HG03571 (cell line): ENCODE data around the gene GRIA3.
"Not testable (repeated sequence)": the region's sequence is repeated elsewhere in the genome, so short reads cannot be mapped to it uniquely, and the experiment has no call there.

Experiments
- ATAC-seq: cut with Tn5 transposase; IDR thresholded peaks from one replicate; pipeline ENCODE4 v1.9.1; 2021; ENCODE audit not compliant: unreplicated experiment

Gene GRIA3

DNA sequence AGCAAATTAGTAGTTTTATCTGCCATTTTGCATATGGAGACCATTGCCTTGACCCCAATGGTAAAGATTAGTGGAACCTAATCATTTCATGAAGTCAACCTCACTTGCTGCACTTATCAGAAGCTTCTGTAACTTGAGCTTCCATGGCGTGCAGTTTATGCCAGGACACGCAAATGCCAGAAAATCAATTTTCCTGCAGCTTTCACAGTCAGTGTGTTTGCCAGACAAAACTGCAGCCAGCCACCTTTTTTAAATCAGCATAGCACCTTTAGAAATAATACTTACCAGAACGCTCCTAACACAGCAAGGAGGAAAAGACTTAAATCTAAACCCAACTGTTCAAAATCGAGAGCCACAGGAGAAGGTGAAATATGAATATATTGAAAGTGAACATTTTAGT lies 265.3 kb downstream of the GRIA3 start:
- ATAC-seq, result no peak

DNA sequence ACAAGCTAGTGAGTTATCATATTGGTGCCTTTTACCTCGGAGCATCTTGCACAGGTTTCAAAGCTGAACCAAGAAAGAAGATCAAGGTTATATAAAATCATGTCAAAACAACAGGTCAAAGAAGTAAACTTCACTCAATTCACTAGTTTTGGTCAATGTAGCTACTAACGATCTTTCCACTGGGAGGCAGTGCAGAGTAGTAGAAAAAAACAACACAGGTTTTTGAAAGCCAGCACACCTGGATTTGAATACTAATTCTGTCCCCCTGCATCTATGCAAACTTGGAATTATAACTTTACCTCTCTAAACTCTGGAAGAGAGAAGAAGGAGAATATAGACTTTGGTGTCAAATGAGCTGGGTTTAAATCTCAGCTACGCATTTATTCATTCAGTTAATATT lies 266.1 kb downstream of the GRIA3 start:
- ATAC-seq, result no peak

DNA sequence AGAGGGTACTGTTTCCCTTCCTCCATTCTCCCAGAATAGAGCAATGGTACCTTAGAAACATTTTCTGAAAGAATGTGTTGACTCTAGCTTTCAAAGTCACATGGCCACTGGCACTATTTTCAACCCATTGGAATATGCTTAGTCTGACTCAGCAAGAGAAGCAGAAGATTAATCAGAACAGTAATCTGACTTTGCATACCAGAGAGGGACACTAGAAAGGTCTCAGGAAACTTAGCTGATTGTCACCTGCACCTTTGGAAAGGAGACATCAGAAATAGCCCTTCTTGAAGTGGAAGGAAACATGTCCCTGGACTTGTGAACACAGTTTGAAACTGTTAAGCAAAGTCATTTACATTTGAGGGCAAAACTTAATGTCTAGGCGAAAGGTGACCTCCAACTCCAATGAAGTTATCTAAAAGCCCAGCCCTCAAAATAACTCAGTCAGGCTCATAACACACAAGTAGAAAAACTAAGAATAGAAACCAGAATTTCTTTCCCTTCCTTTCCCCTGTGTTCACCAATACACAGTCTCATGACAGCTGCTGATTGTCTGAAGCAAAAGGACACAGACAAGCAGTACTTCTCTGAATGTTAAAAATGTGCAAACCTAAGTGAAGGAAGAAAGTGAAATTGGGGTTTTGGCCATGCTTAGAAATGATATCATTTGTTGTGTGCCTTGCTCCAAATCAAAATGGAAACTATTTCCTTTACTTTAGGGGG lies 270.8 kb downstream of the GRIA3 start:
- ATAC-seq, result no peak

DNA sequence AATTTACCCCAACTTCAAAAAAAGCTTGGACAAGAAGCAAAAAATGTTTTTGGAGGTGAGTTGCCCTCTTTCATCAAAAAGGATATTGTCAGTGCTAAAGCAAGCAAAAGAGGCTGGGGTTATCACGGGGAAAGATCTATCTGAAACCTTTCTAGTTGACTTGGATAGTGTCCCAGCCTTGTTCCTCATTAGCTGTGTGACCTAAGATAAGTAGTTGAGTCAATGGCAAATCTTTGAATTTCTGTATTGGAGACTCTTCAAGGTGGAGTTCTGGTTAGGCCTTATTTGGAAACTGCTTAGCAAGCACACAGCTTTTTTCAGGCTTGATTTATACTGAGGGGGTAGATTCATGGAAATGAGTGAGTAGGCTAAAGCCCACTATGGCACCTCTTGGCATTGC lies 271.6 kb downstream of the GRIA3 start:
- no peak for ATAC-seq

DNA sequence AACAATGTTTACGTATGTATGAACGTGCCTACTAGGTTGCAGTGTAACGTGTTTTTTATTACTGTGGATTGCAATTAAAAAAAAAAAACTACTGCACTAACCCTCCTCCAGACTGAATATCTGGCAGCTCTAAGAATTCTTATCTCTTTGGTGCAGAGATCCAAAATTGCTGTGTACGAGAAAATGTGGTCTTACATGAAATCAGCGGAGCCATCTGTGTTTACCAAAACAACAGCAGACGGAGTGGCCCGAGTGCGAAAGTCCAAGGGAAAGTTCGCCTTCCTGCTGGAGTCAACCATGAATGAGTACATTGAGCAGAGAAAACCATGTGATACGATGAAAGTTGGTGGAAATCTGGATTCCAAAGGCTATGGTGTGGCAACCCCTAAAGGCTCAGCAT lies 280.6 kb downstream of the GRIA3 start:
- no peak for ATAC-seq

DNA sequence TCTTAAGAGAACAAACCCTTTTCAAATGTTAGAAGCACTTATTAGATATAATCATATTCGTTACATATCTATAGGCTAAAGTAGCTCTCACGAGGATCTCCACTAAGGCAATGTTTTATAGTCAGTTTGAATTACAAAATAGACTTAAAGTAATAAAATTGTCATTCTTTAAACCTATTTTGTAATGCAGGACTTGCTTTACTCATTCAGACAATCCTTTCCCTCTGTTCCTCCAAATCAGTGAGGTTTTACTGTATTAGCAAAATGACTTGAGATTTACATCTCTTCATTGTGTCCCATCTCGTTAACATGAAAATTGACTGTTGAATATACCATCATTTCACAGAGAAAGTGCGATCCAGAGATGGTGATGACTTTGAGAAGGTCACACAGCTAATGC lies 284.4 kb downstream of the GRIA3 start:
- ATAC-seq, result no peak

DNA sequence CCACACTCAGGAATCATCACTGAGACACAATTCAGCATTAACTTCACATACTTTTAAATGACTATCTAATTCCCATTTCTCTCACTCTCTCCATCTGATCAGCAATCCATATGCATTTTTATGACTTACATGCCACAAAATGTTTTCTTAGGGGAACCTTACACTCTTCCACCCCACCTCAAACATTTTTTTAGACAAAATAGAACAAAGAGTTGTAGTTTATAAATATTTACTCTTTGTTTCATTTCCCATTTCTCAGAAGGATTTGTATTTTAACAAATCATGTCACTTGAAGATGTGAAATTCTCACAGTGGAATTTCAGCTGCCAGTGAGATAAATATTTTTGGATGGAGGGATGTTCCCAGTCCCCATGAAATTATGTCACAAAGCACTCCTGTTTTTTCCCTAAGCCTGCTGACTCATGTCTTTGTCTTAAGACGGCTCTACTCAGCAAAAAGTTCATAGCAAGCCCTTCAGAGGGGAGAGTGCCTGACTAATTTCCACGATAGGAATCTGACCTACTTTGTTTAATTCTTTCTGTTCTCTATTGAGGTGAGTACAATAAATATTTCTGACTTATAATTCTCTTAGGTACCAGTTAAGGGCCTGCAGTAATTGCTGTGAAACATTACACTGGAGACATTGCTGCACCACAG lies 291.1 kb downstream of the GRIA3 start:
- no peak for ATAC-seq

DNA sequence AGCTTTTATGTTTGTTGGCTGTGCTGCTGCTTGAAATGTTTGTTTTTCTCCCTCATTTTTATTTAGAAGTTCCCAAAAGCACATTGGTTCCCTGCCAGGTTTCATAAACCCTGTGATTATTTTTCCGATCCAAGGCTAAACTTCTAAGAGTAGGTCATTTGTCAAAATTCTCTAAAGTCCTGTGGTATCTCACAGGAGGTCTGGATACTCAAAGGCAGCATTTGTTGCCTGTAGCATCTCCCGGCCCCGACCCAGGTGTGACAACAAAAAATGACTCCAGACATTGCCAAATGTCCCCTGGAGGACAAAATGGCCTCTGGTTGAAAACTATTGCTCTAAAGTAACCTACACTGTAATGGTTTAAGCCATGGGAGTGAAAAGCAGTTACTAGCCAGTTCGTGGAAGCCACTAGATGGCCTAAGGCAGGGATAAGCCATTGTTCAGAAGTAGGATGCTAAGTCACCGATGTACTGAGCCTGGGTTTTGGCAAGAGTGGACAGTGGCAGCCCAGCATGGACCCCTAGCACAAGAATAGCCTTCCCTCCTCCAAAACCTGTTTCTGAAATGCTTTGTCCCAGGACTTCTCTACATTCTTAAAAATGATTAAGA lies 292.6 kb downstream of the GRIA3 start:
- no peak for ATAC-seq

DNA sequence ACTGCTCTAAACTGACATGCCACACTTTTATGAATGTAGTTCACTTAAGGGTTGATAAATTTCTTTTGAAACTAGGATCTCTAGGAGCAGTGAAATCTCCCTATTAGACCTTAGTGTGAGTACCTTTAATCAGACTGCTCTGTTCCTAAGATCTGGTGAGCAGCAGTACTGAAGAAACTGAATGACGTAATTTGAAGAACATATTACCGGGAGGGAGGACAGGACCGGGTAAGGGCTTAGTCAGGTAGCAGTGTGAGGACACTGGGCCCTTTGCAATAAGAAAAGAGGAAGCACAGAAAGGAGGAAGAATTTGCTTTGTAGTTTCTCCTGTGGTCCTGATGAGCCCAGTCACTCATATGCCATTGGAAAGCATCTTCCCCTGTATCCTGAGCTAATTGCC lies 293.6 kb downstream of the GRIA3 start:
- ATAC-seq, result no peak

DNA sequence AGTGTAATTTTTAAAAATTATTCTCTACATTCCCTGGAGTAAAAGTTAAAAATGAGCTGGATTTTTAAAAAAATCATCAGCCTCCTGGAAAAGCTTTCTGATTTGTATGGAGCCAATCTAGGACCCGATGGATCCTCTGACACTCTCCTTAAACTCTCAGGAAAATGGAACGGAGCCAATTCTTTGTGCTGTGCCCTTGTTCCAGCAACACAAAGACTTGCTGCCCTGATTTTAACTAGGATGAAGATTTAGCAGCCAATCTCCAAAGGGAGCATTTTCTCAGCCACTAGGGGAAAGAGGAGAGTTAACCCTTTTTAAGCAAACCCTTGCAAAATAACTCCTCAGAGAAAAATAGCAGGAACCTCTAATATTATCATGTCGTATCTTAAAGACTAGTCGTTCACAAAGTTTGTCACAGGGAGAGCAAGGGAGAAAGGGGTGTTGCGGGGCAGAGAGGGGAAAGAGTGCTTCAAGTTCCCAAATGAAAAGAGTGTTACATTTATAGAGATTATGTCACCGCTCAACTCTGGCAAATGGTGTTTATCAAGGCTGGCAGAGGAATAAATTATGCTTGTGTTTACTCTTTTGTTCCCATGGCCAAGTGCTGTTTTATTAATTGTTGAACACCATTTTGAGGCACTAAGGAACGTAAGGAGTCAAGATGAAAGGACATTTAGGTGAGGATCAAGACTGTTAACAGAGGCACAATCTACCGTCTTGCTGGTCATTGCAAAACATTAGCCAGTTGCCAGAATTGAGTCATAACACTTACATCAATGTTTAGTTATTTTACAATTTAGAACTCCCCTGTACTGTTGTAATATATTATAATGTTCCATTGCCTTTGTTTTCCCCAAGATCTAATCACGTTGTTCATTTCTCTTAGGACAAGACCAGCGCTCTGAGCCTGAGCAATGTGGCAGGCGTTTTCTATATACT lies 298.1 kb downstream of the GRIA3 start:
- ATAC-seq, result no peak

DNA sequence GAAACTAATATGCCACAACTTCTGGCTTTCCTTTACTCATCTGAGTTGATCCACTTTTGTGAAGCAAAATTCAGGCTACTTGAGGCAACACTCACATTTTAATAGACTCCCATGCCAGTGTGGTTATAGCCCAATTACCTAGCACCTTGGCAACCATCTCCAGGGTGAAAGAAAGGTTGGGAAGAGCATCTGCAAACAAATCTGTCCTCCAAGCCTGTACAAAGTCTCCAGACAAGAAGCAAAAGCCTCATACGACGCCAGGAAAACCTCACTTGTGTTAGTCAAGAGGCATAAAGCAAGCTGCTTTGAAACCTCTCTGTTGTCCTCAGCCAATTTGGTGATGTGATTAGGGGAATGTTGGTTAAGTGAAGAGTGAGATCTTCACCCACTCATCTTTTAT lies 302.2 kb downstream of the GRIA3 start:
- ATAC-seq, result no peak

DNA sequence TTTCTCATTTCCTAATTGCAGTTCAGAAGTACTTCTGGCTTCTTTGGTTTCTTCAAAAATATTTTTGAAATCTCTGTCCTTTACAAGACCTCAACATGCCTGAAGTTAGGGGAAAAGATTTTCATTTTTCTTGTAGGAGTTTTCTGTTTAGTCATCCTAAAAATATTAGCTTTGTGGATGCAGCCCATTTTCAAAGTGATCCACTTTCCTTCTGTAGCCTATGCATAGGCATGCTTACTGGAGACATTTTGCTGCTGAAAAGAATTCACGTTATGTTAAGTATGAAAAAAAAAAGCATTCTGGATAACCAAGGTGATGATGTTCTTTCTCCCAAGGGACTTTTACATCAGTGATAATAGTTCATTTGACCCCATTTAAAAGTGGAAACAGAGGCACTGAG lies 303.2 kb downstream of the GRIA3 start:
- no peak for ATAC-seq

DNA sequence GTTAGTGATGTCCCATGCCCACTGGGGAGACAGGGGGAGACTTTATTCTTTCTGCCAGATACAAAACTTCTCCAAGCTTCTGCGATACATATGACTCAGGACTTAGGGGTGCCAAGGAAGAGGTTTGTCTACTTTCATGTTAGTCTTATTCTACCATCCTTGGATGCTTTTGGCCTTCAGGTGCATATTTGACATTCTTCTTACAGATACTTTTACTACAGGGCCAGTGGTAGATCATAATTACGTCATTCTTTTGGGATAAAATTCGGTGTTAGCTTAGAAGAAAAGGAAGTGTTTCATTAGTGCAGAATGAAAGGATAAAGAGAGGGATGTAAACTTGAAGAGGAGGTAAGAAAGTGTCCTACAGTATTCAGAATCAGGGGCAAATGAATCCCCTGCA lies 303.6 kb downstream of the GRIA3 start:
- no peak for ATAC-seq

DNA sequence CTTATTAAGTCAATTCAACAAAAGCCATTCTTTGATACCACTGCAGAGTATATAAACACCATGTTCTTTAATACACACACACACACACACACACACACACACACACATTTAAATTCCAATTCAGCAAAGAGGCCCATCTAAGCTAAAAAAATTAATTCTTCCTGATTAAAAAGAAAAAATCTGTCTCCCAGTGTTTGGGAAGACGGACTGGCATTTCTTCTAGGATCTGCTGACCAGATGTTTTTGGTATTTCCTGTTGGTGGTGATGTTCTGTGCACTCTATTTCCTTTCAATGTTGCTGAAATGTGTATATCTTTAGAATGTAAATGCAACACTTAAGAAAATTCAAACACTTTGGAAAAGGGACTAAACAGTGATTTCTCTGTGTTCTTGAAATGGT lies 304.9 kb downstream of the GRIA3 start:
- ATAC-seq, result no peak

DNA sequence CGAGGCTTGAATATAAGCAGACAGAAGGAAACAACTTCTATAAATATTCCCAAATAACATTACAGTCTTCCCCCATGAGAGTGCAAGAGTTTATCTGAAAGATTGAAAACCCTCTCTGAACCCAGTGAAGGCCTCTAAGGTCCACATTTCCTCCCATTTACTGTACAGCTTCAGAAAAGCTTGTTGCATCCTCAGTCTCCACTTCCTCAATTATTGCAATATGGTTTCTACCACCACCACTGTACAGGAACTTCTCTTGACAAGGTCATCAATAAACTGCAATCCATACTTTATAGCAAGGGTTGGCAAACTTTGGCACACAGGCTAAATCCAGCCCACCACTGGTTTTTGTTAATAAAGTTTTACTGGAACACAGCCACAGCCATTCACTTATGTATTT lies 309.8 kb downstream of the GRIA3 start:
- no peak for ATAC-seq

DNA sequence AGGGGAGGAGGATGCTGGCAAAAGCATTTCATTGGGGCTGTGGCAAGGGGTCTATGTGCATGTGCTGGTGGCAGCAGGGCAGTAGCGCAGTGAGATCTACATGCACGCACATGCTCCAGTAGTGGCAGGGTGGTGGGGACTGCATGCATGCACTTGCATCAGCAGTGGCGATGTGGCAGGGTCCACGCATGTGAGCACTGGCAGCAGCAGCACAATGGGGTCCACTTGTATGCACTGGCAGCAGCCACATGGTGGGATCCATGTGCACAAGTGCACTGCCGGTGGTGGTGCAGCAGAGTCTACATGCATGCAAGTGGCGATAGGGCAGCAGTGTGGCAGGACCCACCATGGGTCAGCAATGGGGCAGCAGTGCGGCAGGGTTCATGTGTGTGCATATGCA lies 315.7 kb downstream of the GRIA3 start:
- ATAC-seq, result no peak

DNA sequence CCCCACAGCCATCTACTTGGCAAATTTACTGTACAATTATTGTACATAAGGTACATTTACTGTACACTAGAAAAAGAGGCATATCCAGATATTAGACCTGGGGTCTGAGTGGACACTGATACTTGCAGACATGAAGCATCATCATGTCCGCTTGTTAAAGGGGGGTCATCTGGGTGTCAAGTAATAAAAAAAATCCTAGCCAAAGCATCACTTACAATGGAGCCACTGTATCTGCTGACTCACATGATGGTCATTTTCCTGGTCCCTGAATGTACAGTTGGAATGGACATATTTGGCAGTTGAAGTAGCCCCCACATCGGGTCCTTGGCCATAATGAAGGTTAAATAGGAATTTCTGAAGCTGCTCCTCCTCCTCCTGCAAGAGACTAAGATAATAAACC lies 320.0 kb downstream of the GRIA3 start:
- ATAC-seq, result no peak

DNA sequence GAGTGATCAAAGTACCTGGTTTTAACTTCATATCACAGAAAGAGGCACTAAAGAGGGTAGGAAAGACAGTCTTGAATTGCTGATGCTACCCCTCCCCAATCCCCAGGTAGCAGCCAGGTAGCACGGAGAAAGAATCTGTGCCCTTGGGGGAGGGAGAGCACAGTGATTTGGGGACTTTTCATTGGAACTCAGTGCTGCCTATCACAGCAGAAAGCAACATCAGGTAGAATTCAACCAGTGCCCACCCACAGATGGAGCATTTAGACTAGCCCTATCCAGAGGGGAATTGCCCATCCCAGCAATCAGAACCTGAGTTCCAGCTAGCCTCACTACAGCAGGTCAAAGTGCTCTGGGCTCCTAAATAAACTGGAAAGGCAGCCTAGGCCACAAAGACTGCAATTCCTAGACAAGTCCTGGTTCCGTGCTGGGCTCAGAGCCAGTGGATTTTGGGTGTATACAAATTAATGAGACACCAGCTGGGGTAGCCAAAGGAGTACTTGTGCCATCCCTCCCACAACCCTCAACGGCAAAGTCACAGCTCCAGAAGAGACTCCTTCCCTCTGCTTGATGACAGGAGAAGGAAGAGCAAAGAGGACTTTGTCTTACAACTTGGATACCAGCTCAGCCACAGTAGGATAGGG lies 320.7 kb downstream of the GRIA3 start:
- no peak for ATAC-seq

DNA sequence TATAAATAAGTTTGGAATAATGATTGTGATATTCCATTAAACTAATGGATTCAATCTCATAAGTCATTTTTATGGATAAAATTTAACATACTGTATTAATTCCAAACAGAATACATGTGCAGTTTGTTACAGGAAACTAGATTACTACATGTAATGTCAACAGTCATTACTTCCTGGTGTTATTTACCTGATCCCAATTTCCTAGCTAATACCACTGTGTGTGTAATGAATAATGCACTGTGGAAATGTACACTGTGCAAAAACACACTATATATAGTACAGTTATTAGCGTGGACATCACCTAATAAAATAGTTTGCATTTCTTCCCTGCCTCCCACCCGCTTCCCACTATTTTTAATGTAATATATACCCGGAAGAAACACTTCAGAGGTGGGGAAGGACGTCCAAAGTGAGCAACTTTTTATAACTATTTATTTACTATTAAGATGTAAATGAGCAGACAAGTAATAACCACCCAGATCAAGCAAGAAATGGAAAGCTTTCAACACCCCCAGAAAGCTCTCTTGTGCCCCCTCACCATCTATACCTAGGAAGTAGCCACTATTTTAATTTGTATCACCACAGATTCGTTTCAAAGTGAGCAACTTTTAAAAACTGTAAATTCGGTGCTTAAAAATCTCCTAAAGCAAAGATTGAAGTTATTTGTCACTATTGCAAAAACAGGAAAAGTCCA lies 329.7 kb downstream of the GRIA3 start:
- ATAC-seq, result no peak

DNA sequence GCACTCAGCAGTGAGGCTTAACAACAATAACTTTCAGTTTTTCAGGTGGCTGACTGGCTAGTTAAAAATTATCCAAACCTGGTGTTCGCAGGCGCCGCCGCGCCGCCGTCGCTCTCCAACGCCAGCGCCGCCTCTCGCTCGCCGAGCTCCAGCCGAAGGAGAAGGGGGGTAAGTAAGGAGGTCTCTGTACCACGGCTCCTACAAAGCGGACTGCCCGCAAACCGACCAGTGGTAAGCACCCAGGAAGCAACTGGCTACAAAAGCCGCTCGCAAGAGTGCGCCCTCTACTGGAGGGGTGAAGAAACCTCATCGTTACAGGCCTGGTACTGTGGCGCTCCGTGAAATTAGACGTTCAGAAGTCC lies 330.2 kb downstream of the GRIA3 start:
- ATAC-seq, result not testable (repeated sequence)
